CD14-positive monocyte (primary cell): Measurements from ENCODE around the gene SNX32. TPM values are rescaled to one million over a fixed set of nuclear protein-coding genes. Genes with fewer than 3 reads are reported as not detected.
"Not testable (repeated sequence)": the region's sequence is repeated elsewhere in the genome, so short reads cannot be mapped to it uniquely, and the experiment has no call there.

Source experiments
- DNase-seq, 3 donors: peaks; one replicate each; pipeline ENCODE4 v3.0.0-alpha.2; 2011 to 2022
- H2AFZ ChIP-seq: 2 replicates; pipeline ENCODE4 v1.6.0; 2012; ENCODE audit warnings: mild to moderate bottlenecking, low read depth, low read length, inconsistent platforms; ENCODE audit not compliant: insufficient read depth, poor library complexity, severe bottlenecking
- H3K27ac ChIP-seq, 2 donors: 1 replicate in 1 of 2; 2 replicates in 1 of 2; pipeline ENCODE4 v1.5.1; 2012 to 2013; ENCODE audit warnings: low read length in 2 of 2, control low read depth in 1 of 2, inconsistent platforms in 1 of 2, low read depth in 1 of 2, mild to moderate bottlenecking in 1 of 2
- H3K27me3 ChIP-seq, 2 donors: one replicate each; pipeline versions ENCODE4 v1.6.0 to v1.6.1; 2011 to 2013; ENCODE audit warnings: low read length in 2 of 2; ENCODE audit not compliant: control insufficient read depth in 2 of 2, insufficient read depth in 2 of 2
- H3K36me3 ChIP-seq, 2 donors: replicated peaks in 1 of 2; 1 replicate in 1 of 2; 2 replicates in 1 of 2; pipeline versions ENCODE4 v1.5.1 to v1.6.1; 2012 to 2013; ENCODE audit warnings: low read length in 2 of 2, control low read depth in 1 of 2, inconsistent platforms in 1 of 2, mild to moderate bottlenecking in 1 of 2; ENCODE audit not compliant: insufficient read depth in 2 of 2, control insufficient read depth in 1 of 2
- H3K4me1 ChIP-seq, 2 donors: 1 replicate in 1 of 2; 2 replicates in 1 of 2; pipeline versions ENCODE4 v1.5.1 to v1.6.1; 2012 to 2013; ENCODE audit warnings: low read length in 2 of 2, control low read depth in 1 of 2, inconsistent platforms in 1 of 2, mild to moderate bottlenecking in 1 of 2, moderate library complexity in 1 of 2; ENCODE audit not compliant: insufficient read depth in 2 of 2, control insufficient read depth in 1 of 2
- H3K4me2 ChIP-seq: replicated peaks from 2 replicates; pipeline ENCODE3; 2012; ENCODE audit warnings: low read length, moderate library complexity, mild to moderate bottlenecking; ENCODE audit not compliant: poor library complexity, severe bottlenecking; ENCODE audit errors: extremely low read depth
- H3K4me3 ChIP-seq, 3 experiments: fragments of 200-600 bp in 1 of 3; sonication (generic) in 1 of 3; replicated peaks in 1 of 3; 1 replicate in 2 of 3; 2 replicates in 1 of 3; pipeline ENCODE4 v1.5.1; 2011 to 2013; ENCODE audit warnings: low read length in 3 of 3, mild to moderate bottlenecking in 3 of 3, control low read depth in 2 of 3, low read depth in 2 of 3, inconsistent platforms in 1 of 3, moderate library complexity in 1 of 3
- H3K79me2 ChIP-seq: 2 replicates; pipeline ENCODE4 v1.6.0; 2012; ENCODE audit warnings: mild to moderate bottlenecking, control low read depth, inconsistent platforms, low read length, moderate library complexity; ENCODE audit not compliant: insufficient read depth
- H3K9ac ChIP-seq: 2 replicates; pipeline ENCODE4 v1.6.0; 2017; ENCODE audit warnings: low read length, mild to moderate bottlenecking; ENCODE audit not compliant: insufficient read depth, poor library complexity, severe bottlenecking
- H3K9me3 ChIP-seq, 2 donors: replicated peaks in 1 of 2; 1 replicate in 1 of 2; 2 replicates in 1 of 2; pipeline versions ENCODE4 v1.5.1 to v1.6.1; 2012 to 2013; ENCODE audit warnings: low read length in 2 of 2, control low read depth in 1 of 2; ENCODE audit not compliant: control insufficient read depth in 1 of 2, insufficient read depth in 1 of 2
- H4K20me1 ChIP-seq: 2 replicates; pipeline ENCODE4 v1.6.0; 2012; ENCODE audit warnings: mild to moderate bottlenecking, low read length, control low read depth, moderate library complexity; ENCODE audit not compliant: insufficient read depth
- H3K27ac Mint-ChIP-seq, 7 donors: one replicate each; pipeline ENCODE4 v1.8.0; 2020; ENCODE audit warnings: mild to moderate bottlenecking in 7 of 7, mixed read lengths in 7 of 7, moderate library complexity in 6 of 7, inconsistent platforms in 2 of 7
- H3K27me3 Mint-ChIP-seq, 3 donors: one replicate each; pipeline ENCODE4 v1.8.0; 2021 to 2022; ENCODE audit warnings: low read depth in 3 of 3, mild to moderate bottlenecking in 3 of 3, mixed read lengths in 3 of 3, moderate library complexity in 3 of 3, inconsistent platforms in 1 of 3
- H3K36me3 Mint-ChIP-seq, 2 donors: one replicate each; pipeline ENCODE4 v1.8.0; 2020; ENCODE audit warnings: mixed read lengths in 2 of 2, inconsistent platforms in 1 of 2, mild to moderate bottlenecking in 1 of 2
- H3K4me1 Mint-ChIP-seq: one replicate; pipeline ENCODE4 v1.8.0; 2020; ENCODE audit warnings: mild to moderate bottlenecking, mixed read lengths
- H3K4me3 Mint-ChIP-seq, 2 donors: one replicate each; pipeline ENCODE4 v1.8.0; 2020; ENCODE audit warnings: mild to moderate bottlenecking in 2 of 2, mixed read lengths in 2 of 2, moderate library complexity in 1 of 2
- H3K9me3 Mint-ChIP-seq, 7 donors: one replicate each; pipeline ENCODE4 v1.8.0; 2020 to 2022; ENCODE audit warnings: mixed read lengths in 7 of 7, mild to moderate bottlenecking in 6 of 7, moderate library complexity in 6 of 7, inconsistent platforms in 2 of 7
- WGBS: methylation state at CpG from one replicate; pipeline ENCODE4 v1.1.5; 2013; ENCODE audit warnings: missing lambda C conversion rate; ENCODE audit not compliant: insufficient coverage; 5-methylcytosine and 5-hydroxymethylcytosine counted together
- intact Hi-C, 2 donors: fragments of 100-400 bp; cut with micrococcal nuclease; formaldehyde crosslinking; loops; one replicate each; pipeline versions ENCODE4 v1.15.0 to v1.15.1; 2023
- polyA plus RNA-seq, 3 donors: library from polyadenylated mRNA; depleted of rRNA in 1 of 3; unstranded in 2 of 3; stranded (reverse) in 1 of 3; fragments of 300-500 nt in 2 of 3; fragments of >200 nt in 1 of 3; fragmentation: Illumina TruSeq in 2 of 3; gene quantifications; 1 replicate in 2 of 3; 2 replicates in 1 of 3; pipeline ENCODE4 v1.2.3, GENCODE V29; 2012 to 2021
- TF ChIP-seq, protein P1 (sequence below): fragments of 200-600 bp; IDR thresholded peaks from one replicate; pipeline ENCODE4 v1.8.0; 2022; ENCODE audit warnings: antibody characterized with exemption, mild to moderate bottlenecking

The SNX32 gene
- polyA plus RNA-seq, 3 donors, result 0.07 to 0.40 (median 0.12) TPM

DNA sequence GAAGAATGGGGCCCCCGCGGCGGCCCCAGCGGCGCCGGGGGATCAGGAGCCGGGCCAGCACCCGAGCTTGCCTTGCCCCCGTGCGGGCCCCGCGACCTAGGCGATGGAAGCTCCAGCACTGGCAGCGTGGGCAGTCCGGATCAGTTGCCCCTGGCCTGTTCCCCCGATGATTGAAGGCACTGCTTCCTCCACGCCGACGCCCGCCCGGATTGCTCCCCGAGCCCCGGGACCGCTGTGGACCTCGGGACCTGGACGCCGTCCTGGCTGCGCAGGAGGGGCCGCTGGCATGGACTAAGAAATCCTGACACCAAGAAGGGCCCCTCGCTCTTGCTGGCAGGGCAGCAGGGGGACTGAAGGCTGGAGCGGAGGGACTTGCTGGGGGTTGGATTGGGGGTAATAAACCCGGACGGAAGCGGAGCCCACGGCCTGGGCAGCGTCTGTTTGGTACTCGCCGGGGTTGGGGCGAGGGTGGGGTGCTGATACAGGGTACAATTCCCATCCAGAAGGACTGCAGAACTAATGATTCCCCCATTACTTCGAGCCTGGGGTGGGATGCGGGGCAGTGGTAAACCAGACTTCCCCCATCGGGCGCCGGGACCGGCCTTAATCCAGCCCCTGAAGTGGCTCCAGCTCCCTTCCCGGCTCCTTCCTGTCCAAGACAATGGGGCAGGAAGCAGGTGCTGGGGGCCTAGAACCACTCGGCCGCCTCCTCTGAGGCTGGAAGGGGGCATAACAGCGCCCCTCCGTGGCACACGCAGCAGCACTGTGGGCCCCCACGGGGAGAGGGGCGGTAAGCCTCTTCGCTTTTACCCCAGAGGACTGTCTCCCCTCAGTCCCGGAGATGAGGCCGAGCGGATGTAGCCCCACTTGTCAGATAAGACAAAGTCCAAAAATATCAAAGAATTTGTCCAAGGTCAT is 57.7 kb downstream of the SNX32 start:
- peaks cover 65% of the 10 kb centered on the region for H3K4me1 Mint-ChIP-seq

DNA sequence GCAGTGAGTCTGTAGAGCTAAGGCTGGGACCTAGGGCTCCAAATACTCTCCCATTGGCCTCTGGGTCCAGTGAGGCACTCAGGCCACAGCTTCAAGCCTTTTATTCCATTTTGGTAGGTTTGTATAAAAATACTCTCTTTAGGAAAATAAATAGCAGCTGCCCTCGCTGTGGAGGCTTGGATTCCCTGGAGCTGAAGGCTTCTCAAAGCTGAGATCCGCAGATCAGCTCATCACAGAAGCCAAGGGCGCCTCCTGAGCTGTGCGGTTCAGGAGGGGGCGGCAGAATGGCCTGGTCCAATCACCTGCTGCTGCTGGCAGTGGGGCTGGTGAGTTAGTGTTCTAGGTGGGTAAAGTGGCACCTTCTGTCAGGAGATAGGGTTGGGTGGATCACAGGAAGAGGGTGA is 58.4 kb downstream of the SNX32 start:
- DNase-seq, H3K27me3 ChIP-seq, H3K36me3 ChIP-seq, H2AFZ ChIP-seq, H3K27me3 Mint-ChIP-seq, H3K9me3 ChIP-seq, H3K9me3 Mint-ChIP-seq, intact Hi-C loops, H4K20me1 ChIP-seq: not testable (repeated sequence)
- Mint-ChIP-seq H3K4me1 (peaks cover 58% of the 10 kb centered on the region), H3K27ac (peak overlapping the region in 6 of 7 donors; percentile 28 to 94 (median 76)), H3K36me3 (peaks cover 16 to 21% of the 10 kb centered on the region in 2 donors), H3K4me3 (peak overlapping the region; percentile 78 to 84)
- WGBS, result 61% methylated on average over 5 of the region's 5 CpGs
- H3K79me2 ChIP-seq, result peaks cover 46% of the 10 kb centered on the region
- H3K27ac ChIP-seq, result peak overlapping the region in 1 of 2 donors; percentile 88
- peak overlapping the region; percentile 78 for H3K9ac ChIP-seq
- H3K4me2 ChIP-seq, result peak overlapping the region; percentile 93
- peaks cover 66 to 75% of the 10 kb centered on the region in 2 donors for H3K4me1 ChIP-seq
- peak overlapping the region; percentile 48 to 75 (median 54) for H3K4me3 ChIP-seq

More for the DNA sequence above, 57.7 kb downstream of the SNX32 start:
- Mint-ChIP-seq H3K36me3 (peaks cover 21 to 25% of the 10 kb centered on the region in 2 donors), H3K4me3 (peak overlapping the region; percentile 78 to 84), H3K27ac (peak overlapping the region in 4 of 7 donors; percentile 54 to 91 (median 81)), H3K27me3 (peaks cover 0 to 7% (median 0%) of the 10 kb centered on the region in 3 donors), H3K9me3 (no peaks in the 10 kb centered on the region)
- H3K4me3 ChIP-seq, result peak overlapping the region; percentile 48 to 75 (median 54)
- no peaks in the 10 kb centered on the region for H3K9me3 ChIP-seq
- peak overlapping the region; percentile 11 to 88 for H3K27ac ChIP-seq
- H3K36me3 ChIP-seq, result peaks cover under 1 to 8% of the 10 kb centered on the region in 2 donors
- peaks cover 8% of the 10 kb centered on the region for H4K20me1 ChIP-seq
- no peak for DNase-seq
- H3K9ac ChIP-seq, result peak overlapping the region; percentile 78
- H2AFZ ChIP-seq, result peak overlapping the region; percentile 47
- H3K27me3 ChIP-seq, result no peaks in the 10 kb centered on the region
- WGBS, result under 1% methylated on average over 48 of the region's 57 CpGs
- intact Hi-C loops, result no loop called here
- peaks cover 53% of the 10 kb centered on the region for H3K79me2 ChIP-seq
- TF ChIP-seq, protein P1, sequence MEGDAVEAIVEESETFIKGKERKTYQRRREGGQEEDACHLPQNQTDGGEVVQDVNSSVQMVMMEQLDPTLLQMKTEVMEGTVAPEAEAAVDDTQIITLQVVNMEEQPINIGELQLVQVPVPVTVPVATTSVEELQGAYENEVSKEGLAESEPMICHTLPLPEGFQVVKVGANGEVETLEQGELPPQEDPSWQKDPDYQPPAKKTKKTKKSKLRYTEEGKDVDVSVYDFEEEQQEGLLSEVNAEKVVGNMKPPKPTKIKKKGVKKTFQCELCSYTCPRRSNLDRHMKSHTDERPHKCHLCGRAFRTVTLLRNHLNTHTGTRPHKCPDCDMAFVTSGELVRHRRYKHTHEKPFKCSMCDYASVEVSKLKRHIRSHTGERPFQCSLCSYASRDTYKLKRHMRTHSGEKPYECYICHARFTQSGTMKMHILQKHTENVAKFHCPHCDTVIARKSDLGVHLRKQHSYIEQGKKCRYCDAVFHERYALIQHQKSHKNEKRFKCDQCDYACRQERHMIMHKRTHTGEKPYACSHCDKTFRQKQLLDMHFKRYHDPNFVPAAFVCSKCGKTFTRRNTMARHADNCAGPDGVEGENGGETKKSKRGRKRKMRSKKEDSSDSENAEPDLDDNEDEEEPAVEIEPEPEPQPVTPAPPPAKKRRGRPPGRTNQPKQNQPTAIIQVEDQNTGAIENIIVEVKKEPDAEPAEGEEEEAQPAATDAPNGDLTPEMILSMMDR, result no peak
- H3K4me1 ChIP-seq, result peaks cover 68 to 82% of the 10 kb centered on the region in 2 donors
- peak overlapping the region; percentile 93 for H3K4me2 ChIP-seq
